ENCODE results near the gene KRT32.

The KRT32 gene

GRCh38 chr17:41474863-41475262 is 7.7 kb upstream of the KRT32 start:
- DNase-seq (ENCODE audit: insufficient read length, low spot score) (no peak), FAIRE-seq (no peak)
- TF ChIP-seq PAX5 (IDR thresholded peaks at IDR 0.05; ENCODE audit: insufficient read depth, low read length, severe bottlenecking), result no peak
- TF ChIP-seq POLR2A (IDR thresholded peaks at IDR 0.05; ENCODE audit: low read depth, low read length), result no peak
- no peak for TF ChIP-seq SPI1 (IDR thresholded peaks at IDR 0.05; ENCODE audit: low read depth, low read length)
- TF ChIP-seq POU2F2 (IDR thresholded peaks at IDR 0.05; ENCODE audit: low read depth, low read length), result no peak
- no peak for TF ChIP-seq POLR2AphosphoS5 (IDR thresholded peaks at IDR 0.05; ENCODE audit: low read depth, low read length)
- TF ChIP-seq TAF1 (IDR thresholded peaks at IDR 0.05; ENCODE audit: low read depth, low read length), result no peak

- FAIRE-seq, result no peak
- TF ChIP-seq POLR2A (IDR thresholded peaks at IDR 0.05; ENCODE audit: low read depth, low read length) (no peak), POU2F2 (IDR thresholded peaks at IDR 0.05; ENCODE audit: low read depth, low read length) (no peak), PAX5 (IDR thresholded peaks at IDR 0.05; ENCODE audit: insufficient read depth, low read length, severe bottlenecking) (no peak), POLR2AphosphoS5 (IDR thresholded peaks at IDR 0.05; ENCODE audit: low read depth, low read length) (no peak), SPI1 (IDR thresholded peaks at IDR 0.05; ENCODE audit: low read depth, low read length) (no peak), TAF1 (IDR thresholded peaks at IDR 0.05; ENCODE audit: low read depth, low read length) (no peak)
- DNase-seq (ENCODE audit: insufficient read length, low spot score), result no peak
Measured at GRCh38 chr17:41468346-41468745, 1.2 kb upstream of the KRT32 start.

- FAIRE-seq (no peak), DNase-seq (ENCODE audit: insufficient read length, low spot score) (no peak)
- TF ChIP-seq POLR2A (IDR thresholded peaks at IDR 0.05; ENCODE audit: low read depth, low read length) (no peak), TAF1 (IDR thresholded peaks at IDR 0.05; ENCODE audit: low read depth, low read length) (no peak), POU2F2 (IDR thresholded peaks at IDR 0.05; ENCODE audit: low read depth, low read length) (no peak), SPI1 (IDR thresholded peaks at IDR 0.05; ENCODE audit: low read depth, low read length) (no peak), POLR2AphosphoS5 (IDR thresholded peaks at IDR 0.05; ENCODE audit: low read depth, low read length) (no peak), PAX5 (IDR thresholded peaks at IDR 0.05; ENCODE audit: insufficient read depth, low read length, severe bottlenecking) (no peak)
Measured at GRCh38 chr17:41467561-41467960, 375 bp upstream of the KRT32 start.

- TF ChIP-seq SPI1 (IDR thresholded peaks at IDR 0.05; ENCODE audit: low read depth, low read length) (no peak), TAF1 (IDR thresholded peaks at IDR 0.05; ENCODE audit: low read depth, low read length) (no peak), POLR2A (IDR thresholded peaks at IDR 0.05; ENCODE audit: low read depth, low read length) (no peak), PAX5 (IDR thresholded peaks at IDR 0.05; ENCODE audit: insufficient read depth, low read length, severe bottlenecking) (no peak), POLR2AphosphoS5 (IDR thresholded peaks at IDR 0.05; ENCODE audit: low read depth, low read length) (no peak), POU2F2 (IDR thresholded peaks at IDR 0.05; ENCODE audit: low read depth, low read length) (no peak)
- FAIRE-seq (no peak), DNase-seq (ENCODE audit: insufficient read length, low spot score) (no peak)
Measured at GRCh38 chr17:41464682-41465081, 2.5 kb downstream of the KRT32 start.

GRCh38 chr17:41464173-41464572 is 3.0 kb downstream of the KRT32 start:
- no peak for TF ChIP-seq POU2F2 (IDR thresholded peaks at IDR 0.05; ENCODE audit: low read depth, low read length)
- no peak for TF ChIP-seq PAX5 (IDR thresholded peaks at IDR 0.05; ENCODE audit: insufficient read depth, low read length, severe bottlenecking)
- no peak for TF ChIP-seq POLR2A (IDR thresholded peaks at IDR 0.05; ENCODE audit: low read depth, low read length)
- no peak for TF ChIP-seq SPI1 (IDR thresholded peaks at IDR 0.05; ENCODE audit: low read depth, low read length)
- no peak for TF ChIP-seq TAF1 (IDR thresholded peaks at IDR 0.05; ENCODE audit: low read depth, low read length)
- TF ChIP-seq POLR2AphosphoS5 (IDR thresholded peaks at IDR 0.05; ENCODE audit: low read depth, low read length), result no peak
- FAIRE-seq (no peak), DNase-seq (ENCODE audit: insufficient read length, low spot score) (no peak)

GRCh38 chr17:41463746-41464145 is 3.4 kb downstream of the KRT32 start:
- no peak for DNase-seq (ENCODE audit: insufficient read length, low spot score)
- TF ChIP-seq POU2F2 (IDR thresholded peaks at IDR 0.05; ENCODE audit: low read depth, low read length) (no peak), POLR2AphosphoS5 (IDR thresholded peaks at IDR 0.05; ENCODE audit: low read depth, low read length) (no peak), POLR2A (IDR thresholded peaks at IDR 0.05; ENCODE audit: low read depth, low read length) (no peak), TAF1 (IDR thresholded peaks at IDR 0.05; ENCODE audit: low read depth, low read length) (no peak), PAX5 (IDR thresholded peaks at IDR 0.05; ENCODE audit: insufficient read depth, low read length, severe bottlenecking) (no peak), SPI1 (IDR thresholded peaks at IDR 0.05; ENCODE audit: low read depth, low read length) (no peak)
- FAIRE-seq, result no peak

- no peak for TF ChIP-seq PAX5 (IDR thresholded peaks at IDR 0.05; ENCODE audit: insufficient read depth, low read length, severe bottlenecking)
- no peak for TF ChIP-seq POU2F2 (IDR thresholded peaks at IDR 0.05; ENCODE audit: low read depth, low read length)
- no peak for TF ChIP-seq POLR2AphosphoS5 (IDR thresholded peaks at IDR 0.05; ENCODE audit: low read depth, low read length)
- TF ChIP-seq SPI1 (IDR thresholded peaks at IDR 0.05; ENCODE audit: low read depth, low read length), result no peak
- TF ChIP-seq POLR2A (IDR thresholded peaks at IDR 0.05; ENCODE audit: low read depth, low read length), result no peak
- no peak for TF ChIP-seq TAF1 (IDR thresholded peaks at IDR 0.05; ENCODE audit: low read depth, low read length)
- FAIRE-seq (no peak), DNase-seq (ENCODE audit: insufficient read length, low spot score) (no peak)
Measured at GRCh38 chr17:41462705-41463104, 4.5 kb downstream of the KRT32 start.

GRCh38 chr17:41457676-41458075 is 9.5 kb downstream of the KRT32 start:
- FAIRE-seq (no peak), DNase-seq (ENCODE audit: insufficient read length, low spot score) (no peak)
- no peak for TF ChIP-seq POLR2A (IDR thresholded peaks at IDR 0.05; ENCODE audit: low read depth, low read length)
- no peak for TF ChIP-seq POLR2AphosphoS5 (IDR thresholded peaks at IDR 0.05; ENCODE audit: low read depth, low read length)
- no peak for TF ChIP-seq PAX5 (IDR thresholded peaks at IDR 0.05; ENCODE audit: insufficient read depth, low read length, severe bottlenecking)
- TF ChIP-seq SPI1 (IDR thresholded peaks at IDR 0.05; ENCODE audit: low read depth, low read length), result no peak
- no peak for TF ChIP-seq TAF1 (IDR thresholded peaks at IDR 0.05; ENCODE audit: low read depth, low read length)
- TF ChIP-seq POU2F2 (IDR thresholded peaks at IDR 0.05; ENCODE audit: low read depth, low read length), result no peak

GRCh38 chr17:41456204-41456603 is 11.0 kb downstream of the KRT32 start:
- DNase-seq (ENCODE audit: insufficient read length, low spot score) (no peak), FAIRE-seq (no peak)
- TF ChIP-seq POLR2A (IDR thresholded peaks at IDR 0.05; ENCODE audit: low read depth, low read length), result no peak
- TF ChIP-seq POU2F2 (IDR thresholded peaks at IDR 0.05; ENCODE audit: low read depth, low read length), result no peak
- TF ChIP-seq SPI1 (IDR thresholded peaks at IDR 0.05; ENCODE audit: low read depth, low read length), result no peak
- TF ChIP-seq PAX5 (IDR thresholded peaks at IDR 0.05; ENCODE audit: insufficient read depth, low read length, severe bottlenecking), result no peak
- no peak for TF ChIP-seq TAF1 (IDR thresholded peaks at IDR 0.05; ENCODE audit: low read depth, low read length)
- TF ChIP-seq POLR2AphosphoS5 (IDR thresholded peaks at IDR 0.05; ENCODE audit: low read depth, low read length), result no peak

GRCh38 chr17:41455236-41455635 is 11.9 kb downstream of the KRT32 start:
- TF ChIP-seq POLR2A (IDR thresholded peaks at IDR 0.05; ENCODE audit: low read depth, low read length) (no peak), SPI1 (IDR thresholded peaks at IDR 0.05; ENCODE audit: low read depth, low read length) (no peak), TAF1 (IDR thresholded peaks at IDR 0.05; ENCODE audit: low read depth, low read length) (no peak), POLR2AphosphoS5 (IDR thresholded peaks at IDR 0.05; ENCODE audit: low read depth, low read length) (no peak), POU2F2 (IDR thresholded peaks at IDR 0.05; ENCODE audit: low read depth, low read length) (no peak), PAX5 (IDR thresholded peaks at IDR 0.05; ENCODE audit: insufficient read depth, low read length, severe bottlenecking) (no peak)
- DNase-seq (ENCODE audit: insufficient read length, low spot score) (no peak), FAIRE-seq (no peak)

Data from GM12891 (cell line).